Activated CD8-positive, alpha-beta memory T cell treated with anti-CD3 and anti-CD28 coated beads, Interleukin-2, amount 50 U/mL, for 1 hour (primary cell): ENCODE measurements around the gene CRABP2.

Source experiments
- DNase-seq: peaks from one replicate; pipeline ENCODE4 v3.0.0-alpha.2; 2020; ENCODE audit errors: extremely low read depth

The CRABP2 gene

DNA sequence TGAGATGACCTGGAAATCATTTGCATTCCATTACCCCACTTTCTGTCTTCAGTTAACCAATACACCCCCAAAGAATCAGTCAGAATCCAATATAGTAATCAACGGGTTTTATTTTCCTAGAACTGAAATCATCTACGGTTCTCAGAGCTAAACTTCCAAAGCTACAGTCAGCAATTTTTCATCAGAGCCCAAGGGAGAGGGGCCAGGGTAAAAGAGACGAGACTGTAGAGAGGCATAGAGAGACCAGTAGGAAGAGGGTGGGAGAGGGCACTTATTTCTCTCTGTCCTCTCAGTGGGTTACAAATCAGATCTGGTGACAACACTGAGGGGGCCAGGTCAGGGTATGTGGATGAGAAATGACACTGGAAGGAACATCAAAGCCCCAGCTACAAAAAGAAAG, 36.6 kb upstream of the CRABP2 start:
- no peak for DNase-seq

DNA sequence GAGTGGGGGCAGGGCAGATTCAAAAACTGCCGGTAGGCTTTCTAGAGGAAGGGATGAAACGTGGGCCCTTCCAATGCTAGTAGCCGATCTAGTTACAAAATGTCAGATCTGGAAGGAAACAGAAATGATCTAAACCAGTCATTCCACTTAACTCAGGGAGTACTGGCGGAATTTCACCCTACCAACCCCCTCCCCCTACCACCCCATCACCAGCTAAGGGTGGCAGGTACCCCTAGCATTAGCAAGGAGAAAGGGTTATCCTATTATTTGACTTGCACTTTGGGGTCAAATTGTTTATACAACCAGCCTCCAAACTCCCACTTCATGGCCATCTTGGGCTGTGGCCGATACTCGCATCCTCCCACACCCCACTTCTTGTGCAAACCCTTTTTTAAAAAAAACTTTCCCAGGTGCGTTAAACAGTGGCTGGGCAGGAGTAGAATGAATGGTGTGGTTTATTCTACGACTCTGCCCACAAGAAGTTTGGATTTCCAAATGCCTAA, 36.1 kb upstream of the CRABP2 start:
- DNase-seq = no peak

DNA sequence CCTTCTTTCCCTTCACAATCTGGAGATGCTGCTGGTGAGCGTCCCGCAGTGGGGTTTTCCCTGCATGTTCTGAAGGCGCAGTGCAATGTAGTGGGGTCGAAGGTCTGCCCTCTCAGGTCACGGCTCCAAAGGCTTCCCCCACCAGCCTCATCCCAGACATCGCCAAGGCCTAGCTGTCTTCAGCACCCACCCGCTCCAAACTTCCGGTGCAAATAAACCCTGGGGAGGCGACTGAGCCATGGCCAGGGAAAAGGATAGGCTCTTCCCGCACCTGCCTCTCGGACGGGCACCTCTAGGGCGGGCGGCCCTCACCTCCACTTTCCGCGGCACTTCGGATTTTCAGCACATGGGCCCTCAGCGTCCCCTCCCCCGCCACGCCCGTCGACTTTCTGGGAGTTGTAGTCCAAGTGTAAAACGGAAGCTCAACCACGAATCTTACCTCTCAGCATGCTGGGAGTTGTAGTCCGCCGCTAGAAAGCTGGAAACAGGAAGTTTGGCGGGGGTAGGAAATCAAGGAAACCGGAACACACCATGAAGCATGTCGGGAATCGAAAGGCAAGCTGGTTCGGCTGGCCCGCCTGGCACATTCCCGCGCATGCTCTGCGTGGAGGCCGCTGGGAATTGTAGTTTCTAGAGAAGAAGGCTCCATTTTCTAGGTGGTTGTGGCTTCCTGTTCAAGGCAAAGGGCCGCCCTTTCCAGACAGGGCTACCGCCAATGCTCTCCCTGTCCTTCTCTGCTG, 35.5 kb upstream of the CRABP2 start, which contains the start of gene MRPL24:
MRPL24 (minus strand) TSS at position 348 of the 740 bp plus-strand sequence. CDS start 2,384 bp downstream, outside the sequence.
- peak; percentile 93 for DNase-seq

DNA sequence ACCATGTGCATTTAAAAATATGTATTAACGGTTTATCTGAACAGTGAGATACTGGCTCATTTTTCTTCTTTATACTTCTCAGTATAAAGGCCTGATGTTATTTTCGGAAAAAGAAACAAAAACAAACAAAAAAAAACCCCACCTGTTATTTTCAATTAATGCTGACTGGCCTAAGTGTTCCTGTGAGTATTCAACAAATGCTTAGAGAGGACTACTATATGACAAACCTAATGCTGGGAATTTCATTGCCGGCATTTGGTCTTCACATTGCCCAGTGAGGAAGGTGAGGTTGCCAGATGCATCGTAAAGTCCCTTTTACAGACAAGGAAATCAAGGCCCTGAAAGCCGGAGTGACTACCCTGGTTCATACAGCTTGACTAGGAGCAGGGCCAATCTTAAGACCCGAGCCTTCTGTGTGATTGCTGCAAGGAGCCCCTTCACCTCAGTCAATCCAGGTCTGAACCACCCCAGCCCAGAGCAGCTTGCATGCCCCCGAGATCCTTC, 34.9 kb upstream of the CRABP2 start:
- no peak for DNase-seq

DNA sequence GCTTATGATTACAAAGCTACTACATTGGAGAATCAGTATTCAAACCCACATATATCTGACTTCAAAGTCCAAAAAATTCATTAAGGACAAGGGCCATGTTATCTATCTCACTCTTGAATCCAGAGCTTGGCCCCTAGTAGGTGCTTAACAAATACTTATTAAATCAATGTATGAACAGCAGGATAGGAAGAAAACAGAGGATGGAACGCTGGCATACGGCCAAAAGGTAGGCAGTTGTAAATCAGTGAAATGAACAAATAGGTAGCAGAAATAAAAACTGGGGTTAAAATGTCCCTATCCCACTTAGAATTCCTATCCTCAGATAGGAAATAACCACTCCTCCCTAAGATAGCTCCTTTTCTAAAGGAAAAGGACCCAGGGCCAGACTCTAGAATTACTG, 33.5 kb upstream of the CRABP2 start:
- DNase-seq = no peak

DNA sequence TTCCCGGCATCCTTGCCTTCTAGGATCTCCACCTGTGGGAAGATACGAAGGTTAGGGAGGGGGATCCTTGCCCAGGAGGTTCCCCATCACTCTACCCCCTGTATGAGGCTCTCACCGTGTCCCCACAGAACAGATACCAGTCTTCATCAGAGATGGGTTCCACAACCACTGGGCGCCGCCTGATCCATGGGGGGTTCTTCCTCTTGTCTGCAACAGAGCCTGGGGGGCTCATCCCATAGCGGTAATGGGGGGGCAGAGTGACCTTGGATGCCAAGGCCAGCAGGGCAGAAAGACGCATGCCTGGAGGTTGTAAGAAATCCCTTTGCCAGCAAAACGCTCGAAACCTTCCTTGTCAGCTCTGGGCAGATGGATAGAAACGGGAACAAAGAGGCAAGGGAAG, 33.0 kb upstream of the CRABP2 start:
- no peak for DNase-seq

DNA sequence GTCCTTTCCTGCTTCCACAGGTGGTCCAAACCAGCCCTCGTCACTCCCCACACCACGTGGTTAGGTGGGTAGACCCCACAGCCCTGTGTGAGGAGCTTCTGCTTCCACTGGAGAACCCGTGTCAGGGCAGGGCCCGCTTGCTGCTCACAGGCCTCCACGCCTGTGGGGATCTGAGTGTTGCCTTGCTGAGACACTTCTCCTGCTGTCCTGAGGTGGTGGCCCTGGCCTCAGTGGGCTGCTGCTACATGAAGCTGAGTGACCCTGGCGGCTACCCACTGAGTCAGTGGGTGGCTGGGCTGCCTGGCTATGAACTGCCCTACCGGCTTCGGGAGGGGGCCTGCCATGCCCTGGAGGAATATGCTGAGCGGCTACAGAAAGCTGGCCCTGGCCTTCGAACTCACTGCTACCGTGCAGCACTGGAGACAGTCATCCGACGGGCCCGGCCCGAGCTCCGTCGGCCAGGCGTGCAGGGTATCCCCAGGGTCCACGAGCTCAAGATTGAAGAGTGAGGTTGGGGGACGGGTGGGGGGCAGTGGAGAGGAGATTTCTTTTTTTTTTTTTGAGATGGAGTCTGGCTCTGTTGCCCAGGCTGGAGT, 28.7 kb upstream of the CRABP2 start:
- DNase-seq = no peak

DNA sequence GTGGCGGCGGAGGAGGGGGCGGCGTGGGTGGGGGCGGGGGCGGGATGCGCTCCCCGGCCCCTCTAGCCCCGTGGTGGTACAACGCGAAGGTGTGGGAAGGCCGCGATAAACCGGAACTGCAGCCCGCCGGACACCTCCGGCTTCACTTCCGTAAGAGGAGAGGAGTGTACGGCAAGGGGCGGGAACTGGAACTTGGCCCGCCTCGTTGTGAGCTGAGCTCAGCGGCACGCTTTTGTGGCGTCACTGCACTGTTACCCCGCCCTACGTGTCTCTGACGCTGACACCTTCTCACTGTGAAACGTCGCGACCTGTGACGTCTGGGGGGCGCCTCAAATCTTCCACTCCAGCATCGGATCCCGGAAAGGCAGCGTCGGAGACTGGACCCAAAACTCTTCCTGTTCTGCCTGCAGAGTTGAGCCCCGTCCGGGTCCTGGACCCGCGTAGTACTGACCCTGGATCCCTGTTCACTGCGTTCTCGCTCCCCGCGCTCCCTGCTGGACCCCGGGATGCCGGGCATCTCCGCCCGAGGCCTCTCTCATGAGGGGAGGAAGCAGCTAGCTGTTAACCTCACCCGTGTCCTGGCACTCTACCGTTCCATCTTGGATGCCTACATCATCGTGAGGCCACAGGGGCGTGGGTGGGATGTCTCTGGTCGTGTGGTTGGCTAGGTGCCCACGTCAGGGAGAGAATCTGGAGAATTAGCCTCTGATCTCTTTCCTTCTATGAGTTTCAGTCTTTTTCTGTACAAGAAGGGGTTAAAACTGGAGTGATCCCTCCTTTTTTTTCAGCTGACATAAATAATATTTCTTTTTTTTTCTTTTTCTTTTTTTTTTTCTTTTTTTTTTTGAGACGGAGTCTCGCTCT, 23.4 kb upstream of the CRABP2 start, which contains the start of gene ISG20L2:
ISG20L2 (minus strand) TSS at position 168 of the 864 bp plus-strand sequence. CDS start 1,114 bp downstream, outside the sequence.
- DNase-seq = peak; percentile 89

DNA sequence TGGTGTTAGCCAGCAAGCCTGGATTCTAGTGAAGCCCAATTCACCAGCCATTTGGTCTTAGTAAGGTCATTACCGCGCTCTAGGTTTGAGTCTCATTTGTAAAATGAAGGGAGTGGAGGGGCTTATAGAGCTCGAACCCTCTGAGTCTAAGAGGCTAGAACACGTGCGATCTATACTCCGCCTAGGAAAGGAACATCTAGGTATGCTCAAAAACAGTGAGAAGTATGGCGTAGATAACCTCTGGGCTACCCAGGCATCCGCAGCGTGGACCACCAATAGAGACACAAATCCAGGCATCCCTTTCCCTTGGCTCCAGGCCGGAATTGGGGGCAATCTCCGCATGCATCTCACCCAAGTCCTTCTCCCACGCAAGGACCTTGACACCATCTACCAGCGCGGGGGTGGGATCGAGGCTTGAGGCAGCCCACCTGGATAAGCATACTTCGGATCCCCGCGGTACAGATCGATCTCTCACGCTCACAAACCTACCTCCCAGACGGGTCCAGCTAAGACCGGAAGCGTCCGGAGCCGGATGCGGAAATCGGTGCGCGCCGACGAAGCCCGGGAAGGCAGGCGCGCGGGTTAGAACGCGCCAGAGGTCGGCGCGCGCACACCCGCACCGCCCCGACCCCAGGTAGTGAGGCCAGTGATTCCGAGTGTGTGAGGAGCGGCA, 22.7 kb upstream of the CRABP2 start, which contains the start of gene METTL25B:
METTL25B (plus strand) TSS at position 544 of the 673 bp plus-strand sequence. CDS start 636 bp downstream, outside the sequence.
- DNase-seq = no peak

DNA sequence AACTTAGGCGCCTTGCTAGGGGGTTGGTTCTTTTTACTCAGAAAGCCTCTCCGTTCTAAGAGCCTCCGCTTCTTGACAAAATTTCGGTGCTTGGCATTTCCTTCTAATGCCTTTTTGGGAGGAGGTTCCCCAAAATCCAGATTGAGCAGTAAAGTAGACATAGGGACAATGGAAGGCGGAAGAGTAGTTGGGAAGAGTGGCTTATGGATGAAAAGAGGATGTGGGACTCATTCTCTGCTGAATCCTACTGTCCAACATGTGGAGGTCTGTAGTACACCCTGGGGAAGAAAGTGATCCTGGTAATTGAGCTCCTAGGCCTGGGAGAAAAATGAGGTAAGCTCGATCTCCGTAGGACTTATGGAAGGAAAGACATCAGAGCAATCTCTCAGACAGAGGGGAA, 22.1 kb upstream of the CRABP2 start:
- DNase-seq = no peak

DNA sequence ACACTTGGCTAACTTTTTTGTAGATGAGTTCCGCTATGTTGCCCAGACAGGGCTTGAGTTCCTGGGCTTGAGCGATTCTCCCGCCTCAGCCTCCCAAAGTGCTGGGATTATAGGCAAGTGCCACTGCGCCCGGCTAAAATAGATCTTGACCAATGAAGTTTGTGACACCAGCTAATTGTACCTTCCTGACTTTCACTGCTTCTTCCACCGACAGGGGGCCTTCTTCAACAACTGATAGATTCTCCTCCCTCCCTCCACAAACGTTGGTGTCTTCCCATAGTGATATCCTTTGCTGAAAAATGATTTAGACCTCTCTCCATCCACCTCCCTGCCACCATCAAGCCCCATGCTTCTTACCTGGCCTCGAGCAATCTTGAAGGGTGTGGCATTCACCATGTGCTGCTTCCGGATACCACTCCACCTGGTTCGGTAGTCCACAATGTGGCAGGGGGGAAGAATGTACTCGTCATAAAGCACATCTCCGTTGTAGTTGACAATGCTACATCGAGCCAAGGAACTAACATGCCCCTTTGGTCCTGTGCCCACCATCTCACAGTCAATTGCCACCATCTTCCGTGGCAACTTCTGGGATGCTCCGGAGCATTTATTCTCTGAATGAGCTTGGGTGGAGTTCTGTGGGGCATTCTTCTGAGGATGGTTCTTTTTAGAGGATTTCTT, 21.3 kb upstream of the CRABP2 start:
- DNase-seq = no peak

DNA sequence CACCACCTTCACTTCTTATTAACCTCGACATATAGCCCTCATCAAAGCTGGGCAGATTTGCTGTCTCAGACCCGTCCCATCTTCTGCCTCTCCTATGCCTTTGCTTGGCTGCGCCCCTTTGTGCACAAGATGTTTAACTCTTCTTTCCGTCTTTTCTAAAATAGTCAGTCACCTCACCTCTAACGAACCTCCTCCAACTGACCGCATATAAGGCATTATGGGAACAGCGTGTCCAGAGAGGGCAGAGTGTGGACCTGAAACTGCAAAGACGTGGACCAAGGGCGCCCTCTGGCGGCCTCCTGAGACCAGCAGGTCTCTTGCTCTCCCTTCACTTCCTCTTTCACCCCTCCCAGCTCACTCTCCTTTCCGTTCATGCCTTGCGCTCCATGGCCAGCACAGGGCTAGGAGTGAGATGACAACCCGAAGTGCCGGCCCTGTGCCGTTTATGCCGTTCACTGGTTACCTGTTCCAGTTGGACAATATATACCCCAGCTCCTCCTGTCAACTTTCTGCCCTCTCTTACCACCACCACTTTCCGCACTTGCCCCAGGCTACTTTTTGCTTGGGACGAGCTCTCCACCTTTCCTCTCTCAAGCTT, 20.4 kb upstream of the CRABP2 start:
- DNase-seq = no peak

DNA sequence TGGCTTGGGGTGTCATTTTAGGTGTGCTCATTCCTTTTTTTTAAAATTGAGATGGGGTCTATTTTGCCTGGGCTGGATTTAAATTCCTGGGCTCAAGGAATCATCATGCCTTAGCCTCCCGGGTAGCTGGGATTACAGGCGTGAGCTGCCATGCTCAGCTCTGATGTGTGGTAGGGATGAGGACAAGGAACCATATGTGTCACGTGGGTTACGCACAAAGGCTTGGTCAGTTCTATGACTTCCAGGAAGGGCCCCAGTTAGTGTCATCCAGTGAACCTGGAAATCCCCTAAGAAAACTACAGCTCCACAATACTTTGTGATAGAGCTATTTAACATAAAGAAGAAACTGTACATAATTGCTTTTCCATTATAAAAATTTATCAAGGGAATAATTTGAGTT, 16.2 kb upstream of the CRABP2 start:
- no peak for DNase-seq

DNA sequence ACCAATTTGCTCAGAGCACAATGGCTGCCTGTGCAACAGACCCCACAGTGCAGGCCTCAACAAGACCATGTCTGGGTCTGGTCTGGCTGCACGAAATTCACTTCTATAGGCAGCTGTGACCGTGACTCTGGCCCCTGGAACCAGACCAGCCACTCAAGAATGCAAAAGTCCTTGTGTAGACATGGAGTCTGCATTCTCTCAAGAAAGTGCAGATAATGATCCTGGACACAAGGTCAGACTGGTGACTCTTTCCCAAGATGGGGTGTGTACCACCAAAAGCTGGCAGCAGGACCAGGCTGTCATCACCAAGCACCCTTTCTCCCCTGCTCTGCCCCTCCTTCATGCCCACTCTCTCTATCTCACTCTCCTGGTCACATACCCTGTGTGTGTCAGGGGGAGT, 15.7 kb upstream of the CRABP2 start:
- no peak for DNase-seq

DNA sequence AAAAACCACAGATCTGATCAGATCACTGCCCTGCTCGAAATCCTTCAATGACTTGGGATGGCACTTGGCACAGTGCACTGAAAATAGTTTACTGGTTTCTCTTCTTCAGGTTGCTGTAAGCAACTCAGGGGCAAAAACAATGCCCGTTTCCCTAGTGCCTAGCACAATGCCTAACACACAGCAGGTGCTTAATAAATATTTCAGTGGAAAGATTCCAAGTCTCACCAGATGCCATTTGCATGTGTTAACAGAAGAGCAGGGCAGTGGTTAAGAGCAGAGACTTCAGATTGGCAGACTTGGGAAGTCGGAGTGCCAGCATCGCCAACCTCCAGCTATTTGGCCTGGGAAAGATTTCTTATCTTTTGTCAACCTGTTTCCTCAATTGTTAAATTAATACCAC, 12.0 kb upstream of the CRABP2 start:
- DNase-seq = no peak

DNA sequence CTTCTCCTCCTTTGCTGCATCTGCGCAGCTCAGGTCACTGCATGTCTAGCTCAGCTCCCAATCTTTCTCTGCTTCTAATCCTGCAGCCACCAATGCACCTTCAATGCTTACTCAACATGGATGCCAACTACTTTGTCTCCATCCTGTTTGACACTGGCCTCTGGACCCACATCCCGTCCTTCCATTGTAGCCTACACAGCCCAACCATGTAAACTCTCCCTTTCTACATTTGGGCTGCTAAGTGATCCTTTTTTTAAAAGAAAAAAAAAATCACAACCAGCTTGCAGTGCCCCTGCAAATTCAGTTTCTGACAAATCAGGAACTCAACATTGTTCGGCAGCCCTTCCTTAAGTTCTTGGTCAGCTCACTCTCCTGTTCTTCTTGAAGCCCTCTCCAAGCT, 9.4 kb upstream of the CRABP2 start:
- no peak for DNase-seq

DNA sequence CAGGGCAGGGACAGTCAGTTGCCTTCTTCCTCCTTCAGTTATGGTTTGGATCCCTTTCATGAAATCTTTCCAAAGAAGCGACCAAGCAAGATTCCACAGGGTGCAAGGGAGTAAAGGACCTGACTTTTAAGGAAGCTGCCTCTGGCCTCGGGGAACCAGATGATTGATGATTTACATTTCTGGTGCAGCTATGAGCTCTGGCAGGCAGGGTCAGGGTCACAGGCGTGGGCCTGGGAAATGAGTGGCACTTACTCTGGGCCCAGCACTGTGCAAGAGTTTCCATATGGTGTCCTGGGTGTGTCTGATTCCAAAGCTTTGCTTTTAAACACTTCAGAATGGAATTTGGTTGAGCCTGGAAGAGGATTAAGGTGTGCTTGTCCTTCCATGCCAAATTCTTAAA, 7.2 kb upstream of the CRABP2 start:
- DNase-seq = no peak

DNA sequence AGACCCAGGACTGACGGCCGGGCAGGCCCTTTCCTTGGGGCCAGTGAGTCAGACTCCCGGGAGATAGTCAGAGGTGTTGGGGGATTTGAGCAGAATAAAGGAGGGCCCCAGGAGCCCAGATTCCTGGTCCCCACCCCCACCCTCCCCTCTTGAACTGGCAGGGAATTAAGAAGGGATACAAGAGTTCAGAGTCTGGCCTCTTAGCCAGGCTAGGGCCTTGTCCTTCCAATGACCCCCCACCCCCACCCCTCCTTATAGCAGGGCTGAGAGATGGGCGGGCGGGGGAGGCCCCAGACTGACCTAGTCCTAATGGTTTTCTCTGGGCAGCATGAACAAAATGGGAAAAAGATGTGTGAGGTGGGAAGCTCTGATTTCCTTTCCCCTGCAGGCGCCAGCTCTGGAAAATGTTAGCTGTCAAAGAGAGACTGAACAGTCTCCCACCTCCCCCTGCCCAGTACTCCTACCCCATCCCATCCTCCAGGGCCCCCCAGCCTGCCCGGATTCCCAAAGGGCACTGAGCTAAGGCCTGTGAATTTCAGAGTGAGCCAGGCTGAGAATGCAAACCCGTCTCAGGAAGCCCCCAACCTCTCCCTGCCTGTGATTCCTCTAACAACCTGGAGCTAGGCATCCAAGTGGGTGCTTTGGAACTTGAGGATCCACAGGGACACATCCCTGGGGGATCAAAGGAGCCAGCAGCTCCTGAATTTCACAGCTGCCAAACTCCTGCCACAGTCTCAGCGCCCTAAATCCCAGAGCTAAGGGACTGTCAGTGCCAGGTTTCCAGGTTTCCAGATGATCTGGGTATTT, 5.8 kb upstream of the CRABP2 start:
- no peak for DNase-seq

DNA sequence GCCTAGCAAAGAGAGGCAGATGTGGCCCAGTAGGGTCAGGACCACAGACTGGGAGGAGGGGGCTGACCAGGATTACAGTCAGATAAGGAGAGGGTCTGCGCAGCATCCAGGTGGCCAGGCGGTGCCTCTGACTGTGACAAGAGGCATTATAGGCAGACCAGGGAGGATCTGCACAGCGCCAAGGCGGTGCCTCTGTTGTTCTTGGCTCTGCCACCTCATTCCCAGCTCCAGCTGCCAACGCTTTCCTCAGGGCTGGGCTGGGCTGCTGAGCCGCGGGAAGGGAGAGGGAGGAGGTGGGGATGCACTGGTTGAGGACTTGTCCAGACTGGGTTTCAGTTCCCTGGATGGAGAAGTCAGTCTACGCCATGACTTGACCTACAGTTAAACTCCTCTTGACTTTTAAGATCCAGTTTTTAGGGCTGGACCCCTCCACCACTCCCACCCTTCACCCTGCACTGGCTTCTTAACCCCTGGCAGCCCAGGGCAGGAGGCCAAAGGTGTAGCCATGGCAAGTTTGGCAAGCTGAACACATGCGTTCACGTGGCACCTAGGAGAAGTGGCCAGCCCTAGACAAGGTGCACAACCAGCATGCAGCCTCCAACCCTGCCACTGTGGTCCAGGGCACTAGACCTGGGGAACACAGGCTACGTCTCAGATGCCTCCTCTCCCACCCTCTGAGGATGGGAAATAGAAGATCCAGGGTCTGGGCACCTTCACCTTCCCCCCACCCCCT, 4.5 kb upstream of the CRABP2 start:
- no peak for DNase-seq
